HK-2 (cell line): ENCODE measurements around the gene MESD.

Experiments used
- DNase-seq: peaks from one replicate; pipeline ENCODE4 v3.0.0-alpha.2; 2018; ENCODE audit not compliant: unreplicated experiment

Gene MESD

GRCh38 chr15:80904998-80905397 lies 84.6 kb downstream of the MESD start:
- DNase-seq: no peak

GRCh38 chr15:80902298-80902801 lies 87.3 kb downstream of the MESD start:
- no peak for DNase-seq

GRCh38 chr15:80898040-80898439 lies 91.6 kb downstream of the MESD start:
- no peak for DNase-seq
